Naive B cell (primary cell): ENCODE data around the gene INTS6. TPM values are rescaled to one million over a fixed set of nuclear protein-coding genes. Genes with fewer than 3 reads are reported as not detected.

ENCODE experiments used
- ATAC-seq, 2 donors: fragments of 150-1000 bp; cut with Tn5 transposase; 2 replicates each; pipeline ENCODE4 v1.10.0; 2021; ENCODE audit warnings: low read depth in 2 of 2, mild to moderate bottlenecking in 2 of 2, moderate library complexity in 2 of 2
- DNase-seq: peaks from one replicate; pipeline ENCODE4 v3.0.0; 2022
- H3K27ac Mint-ChIP-seq, 6 donors: one replicate each; pipeline ENCODE4 v1.8.0; 2020 to 2022; ENCODE audit warnings: mild to moderate bottlenecking in 6 of 6, mixed read lengths in 6 of 6, moderate library complexity in 5 of 6, inconsistent platforms in 2 of 6
- H3K27me3 Mint-ChIP-seq, 3 donors: one replicate each; pipeline ENCODE4 v1.8.0; 2021 to 2022; ENCODE audit warnings: mixed read lengths in 3 of 3, mild to moderate bottlenecking in 1 of 3
- H3K36me3 Mint-ChIP-seq, 2 donors: one replicate each; pipeline ENCODE4 v1.8.0; 2020 to 2022; ENCODE audit warnings: mixed read lengths in 2 of 2, inconsistent platforms in 1 of 2, mild to moderate bottlenecking in 1 of 2
- H3K4me1 Mint-ChIP-seq, 3 donors: one replicate each; pipeline ENCODE4 v1.8.0; 2020 to 2022; ENCODE audit warnings: mixed read lengths in 3 of 3, inconsistent platforms in 1 of 3, mild to moderate bottlenecking in 1 of 3, moderate library complexity in 1 of 3
- H3K4me3 Mint-ChIP-seq, 8 donors: one replicate each; pipeline ENCODE4 v1.8.0; 2020 to 2022; ENCODE audit warnings: mild to moderate bottlenecking in 8 of 8, mixed read lengths in 8 of 8, moderate library complexity in 8 of 8, inconsistent platforms in 2 of 8
- H3K9me3 Mint-ChIP-seq, 7 donors: one replicate each; pipeline ENCODE4 v1.8.0; 2020 to 2022; ENCODE audit warnings: mixed read lengths in 7 of 7, mild to moderate bottlenecking in 5 of 7, inconsistent platforms in 2 of 7, moderate library complexity in 1 of 7
- polyA plus RNA-seq, 6 donors: library from polyadenylated mRNA; unstranded; fragments of 300-500 nt; fragmentation: Illumina TruSeq; gene quantifications; one replicate each; pipeline ENCODE4 v1.2.3, GENCODE V29; 2021; ENCODE audit warnings: low read depth in 6 of 6

INTS6 gene
- 10 to 100 TPM; 20.6 to 33.5 (median 26.7) TPM for polyA plus RNA-seq

DNA sequence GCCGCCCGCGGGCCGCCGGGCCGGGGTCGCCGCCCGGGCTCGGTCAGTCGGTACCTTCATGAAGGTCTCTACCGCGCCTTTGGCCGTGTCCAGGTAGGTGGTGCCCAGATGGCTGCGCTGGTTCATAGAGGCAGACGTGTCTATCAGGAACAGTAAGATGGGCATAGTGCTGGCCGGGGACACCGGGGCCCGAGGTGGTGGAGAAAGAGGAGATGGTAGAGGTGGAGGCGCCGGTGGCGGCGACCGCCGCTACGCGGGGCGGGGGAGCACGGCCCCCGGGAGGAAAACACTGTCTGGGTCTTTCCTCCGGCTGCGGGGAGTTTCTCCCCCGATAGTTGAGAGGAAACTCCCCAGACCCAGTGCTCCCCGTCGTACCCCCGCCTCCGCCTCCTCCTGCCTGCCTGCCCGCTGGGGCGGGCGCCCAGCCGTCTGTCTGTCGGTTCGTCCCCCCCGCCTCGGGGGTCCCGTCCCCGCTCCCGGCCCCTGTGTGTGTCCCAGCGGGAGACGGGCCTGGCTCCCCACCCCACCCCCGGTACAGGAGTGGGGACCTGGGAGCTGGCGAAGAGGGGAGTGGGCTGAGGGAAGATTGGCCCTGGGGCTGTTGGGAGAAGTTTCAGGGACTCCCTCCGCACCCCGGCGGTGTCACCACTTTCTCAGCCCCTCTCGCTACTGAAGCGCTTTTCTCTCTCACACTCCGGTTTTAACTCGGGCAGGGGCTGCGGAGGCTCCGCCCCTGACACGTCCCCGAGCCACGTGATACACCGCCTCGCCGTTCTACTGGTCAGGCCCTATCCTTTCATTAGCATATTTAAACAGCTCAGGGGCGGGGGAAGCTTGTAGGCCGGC is at the start of gene INTS6:
TSS of gene INTS6 (minus strand) at position 676 of the 846 bp plus-strand sequence. CDS start at position 165, 511 bp downstream.
- H3K27ac Mint-ChIP-seq = peak within 1 kb of the TSS; percentile 97 to 99 (median 98)
- peaks cover 9 to 16% of the 10 kb centered on the region in 2 donors for H3K36me3 Mint-ChIP-seq
- peaks cover 0 to 1% (median 0%) of the 10 kb centered on the region in 7 donors for H3K9me3 Mint-ChIP-seq

GRCh38 chr13:51502153-51502651 is 49.4 kb upstream of the INTS6 start:
- Mint-ChIP-seq H3K27ac (peak overlapping the region in 4 of 6 donors; percentile 2 to 15 (median 6)), H3K4me1 (peaks cover 17 to 19% (median 17%) of the 10 kb centered on the region in 3 donors)
- DNase-seq = no peak

More for the DNA sequence above, at the start of gene INTS6:
- Mint-ChIP-seq H3K4me1 (peaks cover 36 to 51% (median 37%) of the 10 kb centered on the region in 3 donors), H3K4me3 (peak within 1 kb of the TSS; percentile 87 to 99 (median 96)), H3K27me3 (no peaks in the 10 kb centered on the region)
- DNase-seq (peak; percentile 99), ATAC-seq (peak; percentile 72 to 76)

GRCh38 chr13:51501592-51502152 is 48.8 kb upstream of the INTS6 start:
- ATAC-seq (no peak), DNase-seq (no peak)
- Mint-ChIP-seq H3K4me3 (peak overlapping the region in 1 of 8 donors; percentile 69), H3K36me3 (peaks cover 0 to 4% of the 10 kb centered on the region in 2 donors), H3K4me1 (peaks cover 17 to 19% (median 17%) of the 10 kb centered on the region in 3 donors), H3K27ac (peak overlapping the region in 3 of 6 donors; percentile 15 to 49 (median 43)), H3K27me3 (peaks cover 0 to 17% (median 0%) of the 10 kb centered on the region in 3 donors), H3K9me3 (no peaks in the 10 kb centered on the region)

More at GRCh38 chr13:51502153-51502651, 49.4 kb upstream of the INTS6 start:
- Mint-ChIP-seq H3K4me3 (peak overlapping the region in 1 of 8 donors; percentile 17), H3K9me3 (no peaks in the 10 kb centered on the region), H3K27me3 (peaks cover 0 to 12% (median 0%) of the 10 kb centered on the region in 3 donors), H3K36me3 (no peaks in the 10 kb centered on the region)
- peak in 1 of 2 donors; percentile 21 for ATAC-seq

- Mint-ChIP-seq H3K4me1 (peaks cover 17 to 19% (median 17%) of the 10 kb centered on the region in 3 donors), H3K27ac (no peak overlapping the region), H3K9me3 (no peaks in the 10 kb centered on the region), H3K27me3 (peaks cover 0 to 19% (median under 1%) of the 10 kb centered on the region in 3 donors), H3K4me3 (no peak overlapping the region), H3K36me3 (peaks cover 0 to 4% of the 10 kb centered on the region in 2 donors)
- ATAC-seq (no peak), DNase-seq (no peak)
Measured at GRCh38 chr13:51501096-51501495, 48.3 kb upstream of the INTS6 start.

- peaks cover 0 to 4% of the 10 kb centered on the region in 2 donors for H3K36me3 Mint-ChIP-seq
- H3K27me3 Mint-ChIP-seq = peaks cover 0 to 19% (median 4%) of the 10 kb centered on the region in 3 donors
- ATAC-seq = no peak
- peaks cover 17 to 19% (median 17%) of the 10 kb centered on the region in 3 donors for H3K4me1 Mint-ChIP-seq
- no peak overlapping the region for H3K27ac Mint-ChIP-seq
- no peak for DNase-seq
- no peak overlapping the region for H3K4me3 Mint-ChIP-seq
- no peaks in the 10 kb centered on the region for H3K9me3 Mint-ChIP-seq
Measured at GRCh38 chr13:51500687-51501086, 47.9 kb upstream of the INTS6 start.

GRCh38 chr13:51499841-51500240 is 47.0 kb upstream of the INTS6 start:
- Mint-ChIP-seq H3K27ac (no peak overlapping the region), H3K27me3 (peaks cover 0 to 19% (median 6%) of the 10 kb centered on the region in 3 donors)
- no peak for ATAC-seq

DNA sequence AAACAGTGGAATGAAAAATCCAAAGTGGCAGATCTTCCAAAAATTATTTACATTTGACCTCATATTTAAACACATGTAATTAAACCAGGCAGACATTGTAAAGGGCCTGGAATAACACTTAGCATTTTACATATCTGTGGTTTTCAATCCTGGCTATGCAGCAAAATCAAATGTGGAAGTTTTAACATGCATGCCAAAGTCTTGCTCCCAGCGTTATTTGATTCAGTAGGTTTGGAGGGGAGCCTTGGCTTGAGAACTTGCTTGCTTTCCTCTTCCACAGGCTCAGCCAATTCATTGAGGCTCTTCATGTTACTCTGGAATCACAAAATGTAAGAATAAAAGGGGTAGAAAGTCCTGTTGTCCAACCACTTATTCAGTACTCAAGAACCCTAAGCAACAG is 42.5 kb upstream of the INTS6 start:
- H3K9me3 Mint-ChIP-seq = no peaks in the 10 kb centered on the region
- ATAC-seq (no peak), DNase-seq (no peak)
- H3K4me1 Mint-ChIP-seq = no peaks in the 10 kb centered on the region
- no peak overlapping the region for H3K27ac Mint-ChIP-seq
- no peak overlapping the region for H3K4me3 Mint-ChIP-seq
- peaks cover 0 to 19% (median 6%) of the 10 kb centered on the region in 3 donors for H3K27me3 Mint-ChIP-seq
- peaks cover 0 to 4% of the 10 kb centered on the region in 2 donors for H3K36me3 Mint-ChIP-seq

More at GRCh38 chr13:51499841-51500240, 47.0 kb upstream of the INTS6 start:
- Mint-ChIP-seq H3K4me1 (peaks cover 17 to 19% (median 17%) of the 10 kb centered on the region in 3 donors), H3K9me3 (no peaks in the 10 kb centered on the region), H3K36me3 (peaks cover 0 to 4% of the 10 kb centered on the region in 2 donors), H3K4me3 (no peak overlapping the region)
- no peak for DNase-seq

DNA sequence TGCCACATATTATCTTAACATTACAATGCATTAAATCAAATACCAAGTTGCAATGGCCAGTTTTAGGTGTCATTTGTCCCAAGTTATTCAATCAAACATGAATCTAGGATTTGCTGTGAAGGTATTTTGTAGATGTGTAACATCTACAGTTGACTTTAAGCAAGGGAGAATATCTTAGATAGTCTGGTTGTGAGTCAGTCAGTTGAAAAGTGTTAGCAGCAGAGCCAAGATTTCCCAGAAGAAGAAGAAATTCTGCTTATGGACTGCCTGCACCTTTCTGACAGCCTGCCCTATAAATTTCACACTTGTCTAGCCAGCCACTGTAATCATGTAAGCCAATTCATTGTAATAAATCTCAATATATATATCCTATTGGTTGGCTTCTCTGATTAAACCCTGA is 41.3 kb upstream of the INTS6 start:
- Mint-ChIP-seq H3K27ac (no peak overlapping the region), H3K9me3 (no peaks in the 10 kb centered on the region), H3K27me3 (peaks cover 0 to 12% (median 8%) of the 10 kb centered on the region in 3 donors), H3K36me3 (peaks cover 0 to 4% of the 10 kb centered on the region in 2 donors), H3K4me1 (no peaks in the 10 kb centered on the region), H3K4me3 (no peak overlapping the region)
- DNase-seq (no peak), ATAC-seq (no peak)

GRCh38 chr13:51488212-51488611 is 35.4 kb upstream of the INTS6 start:
- Mint-ChIP-seq H3K36me3 (no peaks in the 10 kb centered on the region), H3K27me3 (peaks cover 0 to 3% (median 0%) of the 10 kb centered on the region in 3 donors), H3K4me3 (no peak overlapping the region), H3K27ac (no peak overlapping the region), H3K4me1 (no peaks in the 10 kb centered on the region), H3K9me3 (peaks cover 0 to 10% (median 1%) of the 10 kb centered on the region in 7 donors)
- ATAC-seq = no peak
- DNase-seq = no peak

- ATAC-seq = no peak
- H3K9me3 Mint-ChIP-seq = peaks cover 0 to 13% (median 5%) of the 10 kb centered on the region in 7 donors
- no peaks in the 10 kb centered on the region for H3K4me1 Mint-ChIP-seq
- no peaks in the 10 kb centered on the region for H3K36me3 Mint-ChIP-seq
- no peak overlapping the region for H3K4me3 Mint-ChIP-seq
- DNase-seq = no peak
- no peaks in the 10 kb centered on the region for H3K27me3 Mint-ChIP-seq
- no peak overlapping the region for H3K27ac Mint-ChIP-seq
Measured at GRCh38 chr13:51481656-51482055, 28.8 kb upstream of the INTS6 start.

GRCh38 chr13:51479199-51479523 is 26.3 kb upstream of the INTS6 start:
- H3K27me3 Mint-ChIP-seq = no peaks in the 10 kb centered on the region
- H3K27ac Mint-ChIP-seq = no peak overlapping the region
- H3K4me3 Mint-ChIP-seq = no peak overlapping the region
- H3K4me1 Mint-ChIP-seq = no peaks in the 10 kb centered on the region
- ATAC-seq (no peak), DNase-seq (no peak)
- H3K9me3 Mint-ChIP-seq = peaks cover 0 to 13% (median 5%) of the 10 kb centered on the region in 7 donors
- no peaks in the 10 kb centered on the region for H3K36me3 Mint-ChIP-seq

DNA sequence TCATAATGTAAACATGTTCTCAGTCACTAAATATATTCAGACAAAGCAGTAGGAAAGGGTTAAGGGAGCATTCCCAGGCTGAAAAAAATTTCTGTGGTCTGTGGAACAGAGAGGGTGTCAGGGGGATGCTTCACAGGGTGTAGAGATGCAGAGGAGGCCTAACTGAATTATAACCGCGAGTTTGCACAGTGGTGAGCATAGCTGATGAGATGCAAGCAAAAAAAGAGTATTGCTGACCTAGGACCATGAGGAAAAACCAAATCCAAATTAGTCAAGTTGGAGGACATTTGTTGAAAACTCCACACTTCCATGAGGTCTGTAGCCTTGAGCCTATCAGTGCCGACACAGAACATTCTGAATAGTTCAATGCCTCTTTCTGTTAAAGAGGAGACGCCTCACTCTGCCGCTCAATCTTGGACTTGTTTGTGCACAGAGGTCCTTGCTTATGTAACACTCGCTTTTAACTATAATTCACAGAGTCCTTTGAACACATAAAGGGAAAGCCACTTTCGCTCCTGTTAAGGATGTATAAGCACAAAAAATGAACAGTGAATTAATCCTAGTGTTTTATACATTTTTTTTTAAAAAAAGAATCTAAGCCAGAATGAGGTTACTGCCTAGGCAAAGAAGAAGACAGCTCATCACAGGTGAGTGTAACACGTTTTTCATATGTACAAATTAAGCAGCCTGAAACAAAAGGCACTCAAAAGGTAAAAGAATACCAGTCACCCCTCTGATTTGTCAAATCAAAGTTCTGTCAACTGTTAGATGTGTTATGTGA is 25.8 kb upstream of the INTS6 start:
- Mint-ChIP-seq H3K4me1 (no peaks in the 10 kb centered on the region), H3K27ac (peak overlapping the region in 1 of 6 donors; percentile 53), H3K9me3 (peaks cover 0 to 9% (median 5%) of the 10 kb centered on the region in 7 donors), H3K27me3 (no peaks in the 10 kb centered on the region), H3K36me3 (no peaks in the 10 kb centered on the region), H3K4me3 (no peak overlapping the region)
- ATAC-seq = no peak
- DNase-seq = no peak
